ENCODE data around the gene ARHGEF3.

The ARHGEF3 gene

GRCh38 chr3:56782906-56783305, 18.8 kb downstream of the ARHGEF3 start:
- peak; percentile 18 for DNase-seq (ENCODE audit: low read depth)
- TF ChIP-seq MYC (IDR thresholded peaks at IDR 0.05; ENCODE audit: low read depth, low read length) (no peak), POLR2A (IDR thresholded peaks at IDR 0.05; ENCODE audit: extremely low read depth, insufficient read length) (no peak), CTCF (IDR thresholded peaks at IDR 0.05; ENCODE audit: low read depth, low read length) (no peak)
- TF ChIP-seq, protein P1, sequence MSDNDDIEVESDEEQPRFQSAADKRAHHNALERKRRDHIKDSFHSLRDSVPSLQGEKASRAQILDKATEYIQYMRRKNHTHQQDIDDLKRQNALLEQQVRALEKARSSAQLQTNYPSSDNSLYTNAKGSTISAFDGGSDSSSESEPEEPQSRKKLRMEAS (IDR thresholded peaks at IDR 0.05; ENCODE audit: low read depth, low read length) = no peak
- H3K4me3 ChIP-seq (ENCODE audit: low read depth, low read length) = no peak overlapping the region

DNA sequence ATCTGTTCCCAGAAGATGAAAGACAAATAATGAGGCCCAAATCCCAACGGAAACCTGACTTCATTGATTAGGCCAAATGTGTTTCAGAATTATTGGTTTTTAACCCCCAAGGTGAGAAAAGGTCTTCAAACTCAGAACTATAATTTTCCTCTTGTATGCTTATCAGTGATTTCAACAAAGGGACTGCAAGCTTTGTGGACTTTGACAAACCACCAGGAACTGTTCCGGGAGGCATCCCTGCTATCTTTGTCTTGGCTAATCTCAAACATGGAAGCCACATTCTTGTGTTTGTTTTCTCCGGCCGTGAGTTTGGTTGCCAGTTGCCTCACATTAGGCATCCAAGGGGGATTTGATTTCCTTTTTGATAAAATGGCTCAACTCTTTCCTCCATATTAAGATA, 19.5 kb downstream of the ARHGEF3 start:
- DNase-seq (ENCODE audit: low read depth) = no peak
- TF ChIP-seq, protein P1 (IDR thresholded peaks at IDR 0.05; ENCODE audit: low read depth, low read length) = no peak
- no peak for TF ChIP-seq CTCF (IDR thresholded peaks at IDR 0.05; ENCODE audit: low read depth, low read length)
- TF ChIP-seq POLR2A (IDR thresholded peaks at IDR 0.05; ENCODE audit: extremely low read depth, insufficient read length) = no peak
- TF ChIP-seq MYC (IDR thresholded peaks at IDR 0.05; ENCODE audit: low read depth, low read length) = no peak
- no peak overlapping the region for H3K4me3 ChIP-seq (ENCODE audit: low read depth, low read length)

- no peak for DNase-seq (ENCODE audit: low read depth)
- TF ChIP-seq CTCF (IDR thresholded peaks at IDR 0.05; ENCODE audit: low read depth, low read length) (no peak), MYC (IDR thresholded peaks at IDR 0.05; ENCODE audit: low read depth, low read length) (no peak)
- TF ChIP-seq, protein P1 (IDR thresholded peaks at IDR 0.05; ENCODE audit: low read depth, low read length) = no peak
Observed at GRCh38 chr3:56781762-56782161, 20.0 kb downstream of the ARHGEF3 start.

DNA sequence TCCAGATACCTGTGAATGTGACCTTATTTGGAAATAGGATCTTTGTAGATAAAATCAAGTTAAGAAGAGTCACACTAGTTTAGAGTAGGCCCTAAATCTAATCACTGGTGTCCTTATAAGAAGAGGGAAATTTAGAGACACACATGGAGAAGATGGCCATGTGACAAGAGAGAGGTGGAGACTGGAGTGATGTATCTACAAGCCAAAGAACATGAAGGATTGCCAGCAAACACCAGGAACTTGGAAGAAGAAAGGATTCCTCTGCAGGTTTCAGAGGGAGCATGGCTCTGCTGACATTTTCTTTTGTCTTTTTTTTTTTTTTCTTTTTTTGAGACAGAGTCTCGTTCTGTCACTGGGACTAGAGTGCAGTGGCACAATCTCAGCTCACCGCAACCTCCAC, 20.8 kb downstream of the ARHGEF3 start:
- TF ChIP-seq CTCF (IDR thresholded peaks at IDR 0.05; ENCODE audit: low read depth, low read length) (no peak), POLR2A (IDR thresholded peaks at IDR 0.05; ENCODE audit: extremely low read depth, insufficient read length) (no peak), MYC (IDR thresholded peaks at IDR 0.05; ENCODE audit: low read depth, low read length) (no peak)
- TF ChIP-seq, protein P1 (IDR thresholded peaks at IDR 0.05; ENCODE audit: low read depth, low read length) = no peak
- DNase-seq (ENCODE audit: low read depth) = no peak
- no peak overlapping the region for H3K4me3 ChIP-seq (ENCODE audit: low read depth, low read length)

More at GRCh38 chr3:56781762-56782161, 20.0 kb downstream of the ARHGEF3 start:
- no peak overlapping the region for H3K4me3 ChIP-seq (ENCODE audit: low read depth, low read length)

DNA sequence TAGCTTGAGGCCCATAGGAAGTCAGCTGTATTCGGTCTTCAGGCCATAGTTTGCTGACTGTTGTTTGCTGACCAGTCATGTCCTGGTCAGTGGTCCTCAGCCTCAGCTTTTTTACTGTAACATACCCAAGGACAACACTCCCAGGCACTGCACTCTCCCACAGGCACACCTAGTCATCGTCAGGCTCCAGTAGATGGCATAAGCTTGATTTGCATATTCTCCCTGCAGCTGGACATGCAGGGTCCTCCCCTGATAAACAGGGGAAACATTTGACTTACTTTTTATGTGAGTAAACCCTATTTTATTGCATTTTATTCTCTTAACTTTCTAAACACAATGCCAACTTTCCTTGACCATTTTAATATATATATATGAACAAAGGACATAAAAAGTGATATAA, 22.9 kb downstream of the ARHGEF3 start:
- DNase-seq (ENCODE audit: low read depth) = no peak
- TF ChIP-seq POLR2A (IDR thresholded peaks at IDR 0.05; ENCODE audit: extremely low read depth, insufficient read length) (no peak), MYC (IDR thresholded peaks at IDR 0.05; ENCODE audit: low read depth, low read length) (no peak), CTCF (IDR thresholded peaks at IDR 0.05; ENCODE audit: low read depth, low read length) (no peak)
- TF ChIP-seq, protein P1 (IDR thresholded peaks at IDR 0.05; ENCODE audit: low read depth, low read length) = no peak
- H3K4me3 ChIP-seq (ENCODE audit: low read depth, low read length) = no peak overlapping the region

DNA sequence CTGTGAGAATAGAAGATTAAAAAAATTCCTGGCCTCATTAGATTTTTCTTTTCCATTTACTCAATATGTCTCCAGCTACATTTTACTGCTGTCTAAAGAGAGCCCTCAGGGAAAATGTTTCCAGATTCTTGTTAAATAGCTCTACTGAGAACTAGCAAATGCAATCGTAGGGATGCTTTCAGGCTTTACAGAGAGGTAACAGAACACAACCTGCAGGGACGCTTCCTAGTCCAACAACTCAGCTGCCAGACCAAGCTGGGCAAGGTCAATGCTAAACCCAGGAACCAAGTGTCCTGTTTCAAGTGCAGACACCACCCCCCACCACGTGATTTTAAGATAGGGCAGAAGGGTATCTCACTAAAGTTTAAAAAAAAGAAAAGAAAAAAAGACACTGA, 25.2 kb downstream of the ARHGEF3 start:
- no peak for DNase-seq (ENCODE audit: low read depth)
- H3K4me3 ChIP-seq (ENCODE audit: low read depth, low read length) = no peak overlapping the region
- TF ChIP-seq POLR2A (IDR thresholded peaks at IDR 0.05; ENCODE audit: extremely low read depth, insufficient read length) = no peak
- TF ChIP-seq, protein P1 (IDR thresholded peaks at IDR 0.05; ENCODE audit: low read depth, low read length) = no peak
- no peak for TF ChIP-seq MYC (IDR thresholded peaks at IDR 0.05; ENCODE audit: low read depth, low read length)
- TF ChIP-seq CTCF (IDR thresholded peaks at IDR 0.05; ENCODE audit: low read depth, low read length) = no peak

Measured in NB4 (cell line).